Neural crest cell (in vitro differentiated cells): ENCODE results near the gene MAP6D1. TPM values are rescaled to one million over a fixed set of nuclear protein-coding genes. Genes with fewer than 3 reads are reported as not detected.

Experiments used
- DNase-seq: peaks from one replicate; pipeline ENCODE4 v3.0.0; 2021; ENCODE audit warnings: low read depth, mixed read lengths, low spot score
- H3K27ac Mint-ChIP-seq: one replicate; pipeline ENCODE4 v1.8.0; 2021; ENCODE audit warnings: mild to moderate bottlenecking, mixed read lengths; ENCODE audit not compliant: unreplicated experiment
- H3K27me3 Mint-ChIP-seq: 2 replicates; pipeline ENCODE4 v1.8.0; 2021; ENCODE audit warnings: low read depth, mild to moderate bottlenecking, mixed read lengths
- H3K36me3 Mint-ChIP-seq: 2 replicates; pipeline ENCODE4 v1.8.0; 2021; ENCODE audit warnings: low read depth, mild to moderate bottlenecking, mixed read lengths
- H3K4me1 Mint-ChIP-seq: 2 replicates; pipeline ENCODE4 v1.8.0; 2021; ENCODE audit warnings: mixed read lengths
- H3K4me3 Mint-ChIP-seq: one replicate; pipeline ENCODE4 v1.8.0; 2021; ENCODE audit warnings: mild to moderate bottlenecking, mixed read lengths
- H3K9me3 Mint-ChIP-seq: 2 replicates; pipeline ENCODE4 v1.8.0; 2021; ENCODE audit warnings: mixed read lengths
- CTCF ChIP-seq: fragments of 200-600 bp; sonication (generic); conservative IDR thresholded peaks from 2 replicates; pipeline ENCODE4 v1.5.0; 2021; ENCODE audit warnings: antibody characterized with exemption, mild to moderate bottlenecking
- total RNA-seq: library from RNA; stranded (reverse); gene quantifications from 2 replicates; pipeline ENCODE4 v1.2.1, GENCODE V29; 2021

The MAP6D1 gene
- total RNA-seq, 1 donor from 2014 or later = 4.9 TPM

GRCh38 chr3:183766107-183766506 lies 59.3 kb downstream of the MAP6D1 start:
- TF ChIP-seq CTCF = no peak
- no peak for DNase-seq
- Mint-ChIP-seq H3K9me3 (no peaks in the 10 kb centered on the region), H3K36me3 (peaks cover 3% of the 10 kb centered on the region), H3K27ac (no peak overlapping the region), H3K4me1 (no peaks in the 10 kb centered on the region), H3K4me3 (no peak overlapping the region), H3K27me3 (no peaks in the 10 kb centered on the region)

Other genes starting within 250 kb of the MAP6D1 start
- gene KLHL24, start 190.0 kb downstream of the MAP6D1 start, total RNA-seq = 19.0 and 23.7 TPM in 2 replicates
- gene YEATS2, start 127.8 kb downstream of the MAP6D1 start, total RNA-seq = 61.9 and 64.6 TPM in 2 replicates
- 69.8 and 70.4 TPM in 2 replicates for gene PARL, start 59.3 kb upstream of the MAP6D1 start, total RNA-seq
- 47.3 and 50.9 TPM in 2 replicates for gene ABCC5, start 192.3 kb upstream of the MAP6D1 start, total RNA-seq
- gene HTR3D, start 206.2 kb upstream of the MAP6D1 start, total RNA-seq = not detected in 2 replicates
- gene HTR3C, start 227.5 kb upstream of the MAP6D1 start, total RNA-seq = not detected in 2 replicates